ENCODE data around the gene ERBB2. TPM values are rescaled to one million over a fixed set of nuclear protein-coding genes. Genes with fewer than 3 reads are reported as not detected.

ERBB2 gene
- total RNA-seq, 1 donor = 44.2 TPM

GRCh38 chr17:39751637-39752036 is 51.8 kb downstream of the ERBB2 start:
- no peak overlapping the region for H3K4me2 ChIP-seq (ENCODE audit: insufficient read depth, low read length)
- TF ChIP-seq, protein P1, sequence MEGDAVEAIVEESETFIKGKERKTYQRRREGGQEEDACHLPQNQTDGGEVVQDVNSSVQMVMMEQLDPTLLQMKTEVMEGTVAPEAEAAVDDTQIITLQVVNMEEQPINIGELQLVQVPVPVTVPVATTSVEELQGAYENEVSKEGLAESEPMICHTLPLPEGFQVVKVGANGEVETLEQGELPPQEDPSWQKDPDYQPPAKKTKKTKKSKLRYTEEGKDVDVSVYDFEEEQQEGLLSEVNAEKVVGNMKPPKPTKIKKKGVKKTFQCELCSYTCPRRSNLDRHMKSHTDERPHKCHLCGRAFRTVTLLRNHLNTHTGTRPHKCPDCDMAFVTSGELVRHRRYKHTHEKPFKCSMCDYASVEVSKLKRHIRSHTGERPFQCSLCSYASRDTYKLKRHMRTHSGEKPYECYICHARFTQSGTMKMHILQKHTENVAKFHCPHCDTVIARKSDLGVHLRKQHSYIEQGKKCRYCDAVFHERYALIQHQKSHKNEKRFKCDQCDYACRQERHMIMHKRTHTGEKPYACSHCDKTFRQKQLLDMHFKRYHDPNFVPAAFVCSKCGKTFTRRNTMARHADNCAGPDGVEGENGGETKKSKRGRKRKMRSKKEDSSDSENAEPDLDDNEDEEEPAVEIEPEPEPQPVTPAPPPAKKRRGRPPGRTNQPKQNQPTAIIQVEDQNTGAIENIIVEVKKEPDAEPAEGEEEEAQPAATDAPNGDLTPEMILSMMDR (IDR thresholded peaks at IDR 0.05; ENCODE audit: extremely low read depth, low read depth, low read length) = no peak

GRCh38 chr17:39752241-39752881 is 52.5 kb downstream of the ERBB2 start:
- Histone ChIP-seq H3K4me3 (ENCODE audit: insufficient read depth, low read length) (no peak overlapping the region), H3K27ac (ENCODE audit: low read depth, low read length) (no peak overlapping the region), H4K20me1 (ENCODE audit: insufficient read depth, low read length) (no peaks in the 10 kb centered on the region), H3K9me3 (ENCODE audit: low read depth, low read length) (no peaks in the 10 kb centered on the region), H2AFZ (ENCODE audit: low read length) (no peak overlapping the region), H3K4me2 (ENCODE audit: insufficient read depth, low read length) (no peak overlapping the region), H3K79me2 (ENCODE audit: insufficient read depth, low read length) (no peaks in the 10 kb centered on the region), H3K27me3 (ENCODE audit: insufficient read depth, low read length) (peaks cover 3% of the 10 kb centered on the region), H3K4me1 (ENCODE audit: insufficient read depth, low read length) (peaks cover 5% of the 10 kb centered on the region), H3K36me3 (ENCODE audit: insufficient read depth, low read length) (no peaks in the 10 kb centered on the region)
- DNase-seq (ENCODE audit: insufficient read length, low spot score, missing footprints) = peak; percentile 64
- TF ChIP-seq, protein P1 (IDR thresholded peaks at IDR 0.05; ENCODE audit: extremely low read depth, low read depth, low read length) = no peak

More at GRCh38 chr17:39751637-39752036, 51.8 kb downstream of the ERBB2 start:
- Histone ChIP-seq H2AFZ (ENCODE audit: low read length) (no peak overlapping the region), H3K27me3 (ENCODE audit: insufficient read depth, low read length) (peaks cover 3% of the 10 kb centered on the region), H3K27ac (ENCODE audit: low read depth, low read length) (no peak overlapping the region), H3K4me1 (ENCODE audit: insufficient read depth, low read length) (peaks cover 5% of the 10 kb centered on the region), H3K36me3 (ENCODE audit: insufficient read depth, low read length) (no peaks in the 10 kb centered on the region), H3K79me2 (ENCODE audit: insufficient read depth, low read length) (no peaks in the 10 kb centered on the region), H3K4me3 (ENCODE audit: insufficient read depth, low read length) (no peak overlapping the region), H4K20me1 (ENCODE audit: insufficient read depth, low read length) (no peaks in the 10 kb centered on the region), H3K9me3 (ENCODE audit: low read depth, low read length) (no peaks in the 10 kb centered on the region)
- DNase-seq (ENCODE audit: insufficient read length, low spot score, missing footprints) = peak; percentile 76

- Histone ChIP-seq H4K20me1 (ENCODE audit: insufficient read depth, low read length) (no peaks in the 10 kb centered on the region), H3K36me3 (ENCODE audit: insufficient read depth, low read length) (no peaks in the 10 kb centered on the region), H3K27me3 (ENCODE audit: insufficient read depth, low read length) (peaks cover 11% of the 10 kb centered on the region), H2AFZ (ENCODE audit: low read length) (peak overlapping the region; percentile 93), H3K79me2 (ENCODE audit: insufficient read depth, low read length) (no peaks in the 10 kb centered on the region), H3K9me3 (ENCODE audit: low read depth, low read length) (no peaks in the 10 kb centered on the region), H3K4me1 (ENCODE audit: insufficient read depth, low read length) (peaks cover 5% of the 10 kb centered on the region), H3K27ac (ENCODE audit: low read depth, low read length) (peak overlapping the region; percentile 17), H3K4me2 (ENCODE audit: insufficient read depth, low read length) (peak overlapping the region; percentile 92), H3K4me3 (ENCODE audit: insufficient read depth, low read length) (peak overlapping the region; percentile 84)
- TF ChIP-seq, protein P1 (IDR thresholded peaks at IDR 0.05; ENCODE audit: extremely low read depth, low read depth, low read length) = no peak
- peak; percentile 90 for DNase-seq (ENCODE audit: insufficient read length, low spot score, missing footprints)
Measured at GRCh38 chr17:39753514-39754160, 53.8 kb downstream of the ERBB2 start.

Data from osteoblast (primary cell).